Mucosa of stomach (tissue), 1 donor: ENCODE measurements around the gene ZXDB.
"Not testable (repeated sequence)": the region's sequence is repeated elsewhere in the genome, so short reads cannot be mapped to it uniquely, and the experiment has no call there.

Experiments used
- H3K27me3 ChIP-seq: one replicate; pipeline ENCODE4 v1.7.0; 2013; ENCODE audit warnings: mild to moderate bottlenecking, low read length; ENCODE audit not compliant: control insufficient read depth, insufficient read depth
- H3K36me3 ChIP-seq: one replicate; pipeline ENCODE4 v1.7.0; 2013; ENCODE audit warnings: low read length; ENCODE audit not compliant: control insufficient read depth, insufficient read depth
- H3K4me1 ChIP-seq: one replicate; pipeline ENCODE4 v1.7.0; 2013; ENCODE audit warnings: mild to moderate bottlenecking, low read length; ENCODE audit not compliant: control insufficient read depth, insufficient read depth
- H3K4me3 ChIP-seq: one replicate; pipeline ENCODE4 v1.7.0; 2013; ENCODE audit warnings: low read length
- H3K9ac ChIP-seq: one replicate; pipeline ENCODE4 v1.7.0; 2013; ENCODE audit warnings: mild to moderate bottlenecking, low read length, moderate library complexity
- H3K9me3 ChIP-seq: one replicate; pipeline ENCODE4 v1.7.0; 2013; ENCODE audit warnings: mild to moderate bottlenecking, low read length, moderate library complexity; ENCODE audit not compliant: control insufficient read depth
- donor health status: Pancreatic carcinoma.

The ZXDB gene

DNA sequence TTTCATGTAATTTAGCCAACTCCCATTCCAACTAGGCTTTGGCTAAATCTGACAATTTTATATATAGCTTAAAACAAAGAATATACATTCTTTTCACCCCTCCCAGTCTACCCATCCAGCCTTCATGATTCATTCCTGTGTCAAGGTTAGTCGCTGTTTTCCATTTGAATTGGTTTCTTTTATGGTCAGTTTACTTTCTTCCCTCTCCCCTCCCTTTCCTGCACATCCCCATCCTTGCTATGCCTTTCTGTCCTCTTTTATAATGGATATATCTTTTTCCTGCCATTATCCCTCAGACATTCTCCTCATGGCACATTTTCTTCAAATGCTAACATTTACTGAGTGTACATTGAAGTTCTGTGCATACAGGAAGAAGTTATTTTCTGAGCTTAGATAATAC is 4.7 kb downstream of the ZXDB start:
- no peaks in the 10 kb centered on the region for H3K36me3 ChIP-seq
- H3K4me1 ChIP-seq: peaks cover 12% of the 10 kb centered on the region
- H3K9me3 ChIP-seq: no peaks in the 10 kb centered on the region
- H3K9ac ChIP-seq: no peak overlapping the region
- H3K4me3 ChIP-seq: no peak overlapping the region
- H3K27me3 ChIP-seq: no peaks in the 10 kb centered on the region

- H3K27me3 ChIP-seq: no peaks in the 10 kb centered on the region
- H3K4me1 ChIP-seq: no peaks in the 10 kb centered on the region
- no peak overlapping the region for H3K9ac ChIP-seq
- H3K4me3 ChIP-seq: no peak overlapping the region
- no peaks in the 10 kb centered on the region for H3K36me3 ChIP-seq
- H3K9me3 ChIP-seq: no peaks in the 10 kb centered on the region
These were observed 15.7 kb downstream of the ZXDB start for GRCh38 chrX:57607295-57608187.

DNA sequence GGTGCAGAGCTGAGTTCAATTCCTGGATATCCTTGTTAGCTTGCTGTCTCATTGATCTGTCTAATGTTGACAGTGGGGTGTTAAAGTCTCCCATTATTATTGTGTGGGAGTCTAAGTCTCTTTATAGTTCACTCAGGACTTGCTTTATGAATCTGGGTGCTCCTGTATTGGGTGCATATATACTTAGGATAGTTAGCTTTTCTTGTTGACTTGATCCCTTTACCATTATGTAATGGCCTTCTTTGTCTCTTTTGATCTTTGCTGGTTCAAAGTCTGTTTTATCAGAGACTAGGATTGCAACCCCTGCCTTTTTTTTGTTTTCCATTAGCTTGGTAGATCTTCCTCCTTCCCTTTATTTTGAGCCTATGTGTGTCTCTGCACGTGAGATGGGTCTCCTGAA is 21.5 kb downstream of the ZXDB start:
- not testable (repeated sequence) for H3K9me3 ChIP-seq, H3K4me1 ChIP-seq

DNA sequence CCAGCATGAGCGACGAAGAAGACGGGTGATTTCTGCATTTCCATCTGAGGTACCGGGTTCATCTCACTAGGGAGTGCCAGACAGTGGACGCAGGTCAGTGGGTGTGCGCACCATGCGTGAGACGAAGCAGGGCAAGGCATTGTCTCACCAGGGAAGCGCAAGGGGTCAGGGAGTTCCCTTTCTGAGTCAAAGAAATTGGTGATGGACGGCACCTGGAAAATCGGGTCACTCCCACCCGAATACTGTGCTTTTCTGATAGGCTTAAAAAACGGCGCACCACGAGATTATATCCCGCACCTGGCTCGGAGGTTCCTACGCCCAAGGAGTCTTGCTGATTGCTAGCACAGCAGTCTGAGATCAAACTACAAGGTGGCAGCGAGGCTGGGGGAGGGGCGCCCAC is 37.6 kb downstream of the ZXDB start:
- H3K27me3 ChIP-seq, H3K9ac ChIP-seq, H3K4me1 ChIP-seq, H3K9me3 ChIP-seq, H3K4me3 ChIP-seq, H3K36me3 ChIP-seq: not testable (repeated sequence)

More for the DNA sequence above, 21.5 kb downstream of the ZXDB start:
- H3K4me3 ChIP-seq, H3K27me3 ChIP-seq, H3K36me3 ChIP-seq, H3K9ac ChIP-seq: not testable (repeated sequence)

- no peaks in the 10 kb centered on the region for H3K4me1 ChIP-seq
- H3K27me3 ChIP-seq: no peaks in the 10 kb centered on the region
- H3K9ac ChIP-seq: no peak overlapping the region
- H3K36me3 ChIP-seq: no peaks in the 10 kb centered on the region
- no peaks in the 10 kb centered on the region for H3K9me3 ChIP-seq
- H3K4me3 ChIP-seq: no peak overlapping the region
These were observed 48.8 kb downstream of the ZXDB start for GRCh38 chrX:57640674-57641016.

GRCh38 chrX:57641338-57641737 is 49.5 kb downstream of the ZXDB start:
- Histone ChIP-seq H3K27me3 (no peaks in the 10 kb centered on the region), H3K9me3 (no peaks in the 10 kb centered on the region), H3K36me3 (no peaks in the 10 kb centered on the region), H3K4me3 (no peak overlapping the region), H3K4me1 (no peaks in the 10 kb centered on the region), H3K9ac (no peak overlapping the region)

GRCh38 chrX:57643698-57644097 is 51.9 kb downstream of the ZXDB start:
- Histone ChIP-seq H3K4me3 (no peak overlapping the region), H3K27me3 (no peaks in the 10 kb centered on the region), H3K9ac (no peak overlapping the region), H3K4me1 (no peaks in the 10 kb centered on the region), H3K9me3 (no peaks in the 10 kb centered on the region), H3K36me3 (no peaks in the 10 kb centered on the region)

- Histone ChIP-seq H3K36me3 (no peaks in the 10 kb centered on the region), H3K27me3 (no peaks in the 10 kb centered on the region), H3K4me3 (no peak overlapping the region), H3K9me3 (no peaks in the 10 kb centered on the region), H3K4me1 (no peaks in the 10 kb centered on the region), H3K9ac (no peak overlapping the region)
These were observed 55.2 kb downstream of the ZXDB start for GRCh38 chrX:57647020-57647419.
